ENCODE results near the gene SLC2A13.
A peak's percentile ranks its signal among the peaks of the same experiment; 100 is the strongest.
"Not testable (repeated sequence)": the region's sequence is repeated elsewhere in the genome, so short reads cannot be mapped to it uniquely, and the experiment has no call there.

The SLC2A13 gene

DNA sequence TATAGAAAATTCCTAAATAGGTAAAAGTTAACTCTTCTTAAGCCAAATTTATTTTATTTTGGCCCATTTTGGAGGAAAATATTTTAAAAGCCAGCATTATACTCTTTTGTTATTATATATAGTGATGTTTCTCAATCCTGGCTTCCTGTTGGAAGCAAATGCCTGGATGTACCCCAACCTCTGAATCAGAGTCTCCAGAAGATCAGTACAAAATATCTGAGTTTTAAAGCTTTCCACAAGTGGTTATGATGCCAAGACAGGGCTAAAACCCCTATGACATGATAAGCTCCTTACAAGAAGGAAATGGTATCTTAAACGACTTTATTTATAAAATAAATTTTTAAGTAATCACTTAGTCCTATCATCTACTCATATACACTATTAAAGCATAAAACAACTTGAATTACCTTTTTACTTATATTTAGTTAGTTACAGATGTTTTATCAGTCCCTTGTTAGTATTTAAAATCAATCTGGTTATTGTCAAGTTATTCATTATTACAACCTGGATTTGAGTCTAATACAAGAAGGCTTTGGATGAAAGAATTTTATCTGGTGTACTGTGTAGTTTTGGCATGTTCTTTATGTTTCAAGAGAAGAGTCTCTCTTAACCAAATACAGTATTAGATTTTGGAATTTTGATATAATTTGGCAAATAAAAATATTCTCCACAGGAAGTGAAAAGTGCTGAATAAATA is 238.1 kb downstream of the SLC2A13 start:
- DNase-seq (ENCODE audit: low read depth), result no peak

DNA sequence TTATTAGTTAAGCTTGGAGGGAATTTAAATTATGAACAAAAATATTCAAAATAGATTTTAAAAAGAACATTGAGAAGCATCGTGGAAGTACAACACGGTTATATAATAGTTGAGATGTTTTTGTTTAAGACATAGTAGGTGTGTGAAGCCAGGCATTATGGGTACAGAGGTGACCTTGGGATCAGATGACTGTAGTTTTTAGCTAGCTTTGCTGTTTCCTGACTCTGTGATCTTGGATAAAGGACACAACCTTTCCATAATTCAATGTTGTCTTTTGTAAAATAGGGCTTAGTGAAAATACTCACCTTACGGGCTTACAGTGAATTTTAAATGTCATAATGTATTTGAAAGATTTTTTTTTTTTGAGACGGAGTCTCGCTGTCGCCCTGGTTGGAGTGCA is 239.7 kb downstream of the SLC2A13 start:
- DNase-seq (ENCODE audit: low read depth), result no peak

DNA sequence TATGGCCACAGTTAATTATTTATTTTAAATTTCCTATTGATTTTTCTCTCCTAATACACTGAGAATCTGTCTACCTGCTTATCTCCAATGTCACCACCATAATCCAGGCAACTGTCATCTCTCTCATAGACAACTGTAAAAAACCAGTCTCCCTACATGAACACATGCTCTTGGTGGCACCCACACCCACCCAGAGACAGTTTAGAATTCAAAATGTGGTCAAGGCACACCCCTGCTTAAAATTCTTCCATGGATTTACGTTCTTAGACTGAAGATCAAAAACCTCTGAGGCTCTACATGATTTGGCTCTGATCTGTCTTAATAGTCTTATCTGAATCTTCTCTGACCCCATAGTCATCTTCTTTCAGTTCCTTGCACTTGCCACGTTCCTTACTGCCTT is 245.2 kb downstream of the SLC2A13 start:
- no peak for DNase-seq (ENCODE audit: low read depth)

DNA sequence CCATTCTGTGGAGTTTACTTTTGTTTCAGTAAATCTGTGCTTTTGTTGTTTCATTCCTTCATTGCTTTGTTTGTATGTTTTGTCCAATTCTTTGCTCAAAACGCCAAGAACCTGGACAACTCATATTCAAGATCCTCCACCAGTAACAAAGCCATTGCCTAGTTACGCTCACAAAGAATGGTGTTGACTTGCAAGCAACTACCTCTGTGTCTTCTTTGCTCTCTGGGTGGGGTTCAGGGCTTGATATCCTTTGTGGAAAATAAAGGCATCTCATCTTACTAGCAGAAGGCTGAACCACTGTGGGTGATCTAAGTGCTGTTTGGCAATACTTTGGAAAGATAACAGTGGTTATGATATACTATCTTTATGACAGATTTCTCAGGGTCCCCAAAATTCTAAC is 252.9 kb downstream of the SLC2A13 start:
- DNase-seq (ENCODE audit: low read depth), result no peak

- DNase-seq (ENCODE audit: low read depth), result no peak
These were observed 253.5 kb downstream of the SLC2A13 start for GRCh38 chr12:39852346-39852745.

DNA sequence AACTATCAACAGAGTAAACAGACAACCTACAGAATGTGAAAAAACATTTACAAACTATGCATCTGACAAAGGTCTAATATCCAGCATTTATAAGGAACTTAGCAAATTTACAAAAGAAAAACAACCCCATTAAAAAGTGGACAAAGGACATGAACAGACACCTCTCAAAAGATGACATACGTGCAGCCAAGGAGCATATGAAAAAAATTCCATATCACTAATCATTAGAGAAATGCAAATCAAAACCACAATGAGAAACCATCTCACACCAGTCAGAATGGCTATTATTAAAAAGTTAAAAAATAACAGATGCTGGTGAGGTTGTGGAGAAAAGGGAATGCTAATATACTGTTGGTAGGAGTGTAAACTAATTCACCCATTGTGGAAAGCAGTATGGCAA is 257.7 kb downstream of the SLC2A13 start:
- DNase-seq (ENCODE audit: low read depth), result not testable (repeated sequence)

DNA sequence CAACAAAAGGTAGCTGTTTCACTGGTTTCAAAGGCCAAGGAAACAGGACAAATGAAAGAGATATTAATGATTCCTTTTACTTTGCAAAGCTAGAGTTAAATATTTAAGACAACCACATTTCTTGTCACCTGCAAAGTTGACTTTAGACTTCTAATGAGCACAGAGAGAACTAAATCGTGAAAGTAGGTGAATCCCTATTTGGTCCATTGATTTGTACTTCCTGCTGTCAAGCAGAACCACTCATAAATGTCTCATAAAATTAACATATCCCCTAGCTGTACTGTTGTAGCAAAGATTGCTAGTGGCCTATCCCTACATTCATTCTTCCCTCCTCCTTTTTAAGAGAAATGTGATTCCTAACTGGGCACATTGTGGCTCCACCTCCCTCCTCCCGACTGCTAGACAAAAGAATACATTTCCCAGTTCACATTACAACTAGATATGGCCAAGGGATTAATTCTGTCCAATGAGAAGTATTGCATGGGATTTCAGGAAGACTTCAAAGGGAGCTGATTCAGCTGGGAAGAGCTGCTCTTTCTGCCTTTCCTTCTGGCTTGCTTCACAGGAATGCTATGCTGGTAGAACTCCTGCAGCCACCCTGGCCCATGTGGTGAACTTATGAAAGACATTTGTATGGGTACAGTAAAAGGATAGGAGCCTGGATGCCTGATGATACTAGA is 258.8 kb downstream of the SLC2A13 start:
- peak; percentile 22 for DNase-seq (ENCODE audit: low read depth)

DNA sequence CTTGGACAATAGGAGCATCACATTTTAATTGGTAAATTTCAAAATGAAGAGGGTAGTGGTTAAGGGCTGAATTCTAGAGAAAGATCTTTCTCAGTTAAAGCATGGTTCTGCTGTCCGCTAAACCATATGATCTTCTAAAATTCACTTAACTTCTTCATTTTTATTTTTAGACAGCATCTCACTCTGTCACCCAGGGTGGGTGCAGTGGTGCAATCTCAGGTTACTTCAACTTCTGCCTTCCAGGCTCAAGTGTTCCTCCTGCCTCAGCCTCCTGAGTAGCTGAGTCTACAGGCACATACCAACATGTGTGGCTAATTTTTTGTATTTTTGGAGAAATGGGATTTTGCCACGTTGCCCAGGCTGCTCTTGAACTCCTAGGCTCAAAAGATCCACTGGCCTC is 259.6 kb downstream of the SLC2A13 start:
- no peak for DNase-seq (ENCODE audit: low read depth)

- DNase-seq (ENCODE audit: low read depth), result no peak
These were observed 265.5 kb downstream of the SLC2A13 start for GRCh38 chr12:39840422-39840821.

GRCh38 chr12:39839072-39839471 is 266.8 kb downstream of the SLC2A13 start:
- DNase-seq (ENCODE audit: low read depth), result no peak

- DNase-seq (ENCODE audit: low read depth), result no peak
These were observed 270.1 kb downstream of the SLC2A13 start for GRCh38 chr12:39835517-39836489.

DNA sequence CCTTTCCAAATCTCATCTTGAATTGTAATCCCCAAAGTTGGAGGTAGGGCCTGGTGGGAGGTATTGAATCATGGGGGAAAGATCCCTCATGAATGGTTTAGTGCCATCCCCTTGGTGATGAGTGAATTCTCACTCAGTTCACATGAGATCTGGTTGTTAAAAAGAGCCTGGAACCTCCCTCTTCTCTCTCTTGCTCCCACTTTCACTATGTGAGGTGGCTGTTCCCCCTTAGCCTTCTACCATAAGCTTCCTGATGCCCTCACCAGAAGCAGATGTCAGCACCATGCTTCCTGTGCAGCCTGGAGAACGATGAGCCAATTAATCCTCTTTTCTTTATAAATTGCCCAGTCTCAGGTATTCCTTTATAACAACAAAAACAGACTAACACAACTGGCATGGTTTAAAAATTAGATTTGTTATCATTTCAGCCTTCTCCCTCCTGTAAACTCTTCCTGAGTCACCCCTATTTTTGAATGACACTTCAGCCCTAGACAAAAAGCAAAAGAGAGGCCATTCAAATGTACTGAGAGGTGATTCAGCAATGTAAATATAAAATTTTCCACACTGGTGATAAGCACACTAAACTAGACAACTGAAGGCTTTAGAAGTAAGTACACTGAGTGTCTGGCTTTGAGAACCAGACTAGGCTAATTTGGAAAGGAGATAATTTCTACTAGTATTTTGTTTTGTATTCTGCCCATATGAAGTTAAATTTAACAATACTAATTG is 274.1 kb downstream of the SLC2A13 start:
- DNase-seq (ENCODE audit: low read depth), result no peak

DNA sequence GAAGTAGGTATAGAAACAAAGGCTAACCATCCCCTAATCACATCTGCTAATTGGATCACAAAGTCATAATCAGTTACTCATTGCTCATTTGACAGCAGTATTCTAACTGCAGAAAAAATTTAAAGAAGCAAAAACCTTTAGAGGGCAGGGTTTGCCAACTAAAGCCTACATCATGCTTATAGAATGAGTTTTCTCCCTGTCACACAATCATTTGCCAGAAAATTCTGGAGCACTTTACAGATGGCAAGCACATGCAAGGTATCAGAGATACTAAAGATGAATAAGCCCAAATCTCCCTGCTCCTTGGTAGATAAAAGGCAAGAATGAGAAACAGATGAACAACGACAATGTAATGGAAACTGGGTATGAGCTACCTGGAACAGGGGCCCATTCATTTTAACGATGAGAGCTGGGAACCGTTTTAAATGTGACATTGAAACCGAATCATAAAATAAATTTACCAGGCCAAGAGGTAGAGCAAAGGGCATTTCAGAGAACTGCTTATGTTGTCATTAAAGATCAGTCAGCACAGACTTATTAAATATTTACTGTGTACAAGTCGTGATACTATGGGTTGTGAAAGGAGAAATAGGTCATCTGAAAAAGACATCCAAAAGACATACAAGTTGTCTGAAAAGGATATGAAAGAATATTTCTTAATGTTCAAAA is 274.9 kb downstream of the SLC2A13 start:
- no peak for DNase-seq (ENCODE audit: low read depth)

- no peak for DNase-seq (ENCODE audit: low read depth)
These were observed 275.7 kb downstream of the SLC2A13 start for GRCh38 chr12:39830171-39830570.

- no peak for DNase-seq (ENCODE audit: low read depth)
These were observed 281.2 kb downstream of the SLC2A13 start for GRCh38 chr12:39824505-39825212.

DNA sequence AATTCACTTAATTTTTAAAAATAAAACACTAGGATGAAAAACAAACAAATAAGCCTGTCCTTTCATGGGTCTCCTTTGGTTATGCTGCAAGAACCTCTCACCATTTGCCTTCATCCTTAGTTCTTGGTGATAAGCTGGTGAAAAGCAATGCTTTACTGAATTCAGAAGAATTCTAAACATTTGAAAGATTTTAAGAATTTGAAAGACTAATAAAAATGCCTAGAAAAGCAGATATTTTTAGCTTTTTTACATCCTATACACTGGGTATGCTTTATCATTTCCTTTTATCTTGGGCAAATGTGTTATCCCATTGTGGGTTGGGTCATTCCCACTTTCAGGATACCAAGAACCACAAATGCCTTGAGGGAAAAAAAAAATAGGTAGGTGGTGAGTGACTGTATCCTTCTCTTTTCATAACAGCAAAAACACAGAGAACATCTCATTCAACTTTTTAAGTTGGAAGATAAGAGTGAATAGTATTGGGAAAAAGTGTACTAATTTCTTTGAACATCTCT is 289.2 kb downstream of the SLC2A13 start:
- no peak for DNase-seq (ENCODE audit: low read depth)

GRCh38 chr12:39815746-39816145 is 290.1 kb downstream of the SLC2A13 start:
- no peak for DNase-seq (ENCODE audit: low read depth)

- no peak for DNase-seq (ENCODE audit: low read depth)
These were observed 291.3 kb downstream of the SLC2A13 start for GRCh38 chr12:39814626-39815025.

DNA sequence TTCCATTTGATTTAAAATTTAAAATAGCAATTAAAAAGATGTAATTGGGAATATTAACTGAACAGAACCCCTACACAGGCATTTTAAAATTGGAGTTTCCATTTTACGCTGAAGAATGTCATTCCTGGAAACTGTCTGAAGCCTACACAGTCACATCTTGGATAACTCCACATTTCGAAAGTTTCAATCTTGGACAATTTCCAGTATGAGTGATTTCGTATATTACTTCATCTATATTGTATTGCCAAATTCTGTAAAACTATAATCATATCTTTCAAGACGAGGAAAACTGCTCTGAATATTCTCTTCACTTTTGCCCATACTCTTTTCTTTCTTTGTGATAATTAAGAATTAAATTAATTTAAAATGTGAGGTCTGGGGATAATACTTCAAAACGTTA is 292.1 kb downstream of the SLC2A13 start:
- DNase-seq (ENCODE audit: low read depth), result no peak

DNA sequence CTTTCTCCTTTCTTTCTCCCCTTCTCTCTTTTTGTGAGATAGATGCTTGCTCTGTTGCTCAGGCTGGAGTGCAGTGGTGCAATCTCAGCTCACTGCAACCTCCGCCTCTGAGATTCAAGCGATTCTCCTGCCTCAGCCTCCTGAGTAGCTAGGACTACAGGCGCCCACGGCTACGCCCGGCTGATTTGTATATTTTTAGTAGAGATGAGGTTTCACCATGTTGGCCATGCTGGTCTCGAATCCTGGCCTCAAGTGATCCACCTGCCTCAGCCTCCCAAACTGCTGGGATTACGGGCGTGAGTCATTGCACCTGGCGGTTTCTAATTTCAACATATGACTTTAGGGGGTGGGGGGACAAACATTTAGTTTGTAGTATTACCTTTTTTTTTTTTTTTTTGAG is 293.4 kb downstream of the SLC2A13 start:
- DNase-seq (ENCODE audit: low read depth), result not testable (repeated sequence)

GRCh38 chr12:39807043-39807442 is 298.8 kb downstream of the SLC2A13 start:
- no peak for DNase-seq (ENCODE audit: low read depth)

Measured in GM04503 (cell line).